Activated CD8-positive, alpha-beta memory T cell treated with anti-CD3 and anti-CD28 coated beads, Interleukin-2, amount 50 U/mL, for 24 hours (primary cell): ENCODE measurements around the gene TBCD.
"Not testable (repeated sequence)": the region's sequence is repeated elsewhere in the genome, so short reads cannot be mapped to it uniquely, and the experiment has no call there.

Experiments used
- DNase-seq: peaks from one replicate; pipeline ENCODE4 v3.0.0-alpha.2; 2020; ENCODE audit errors: extremely low read depth

TBCD gene

GRCh38 chr17:82938873-82939620 lies 187.2 kb downstream of the TBCD start:
- DNase-seq, result no peak

- no peak for DNase-seq
These were observed 187.8 kb downstream of the TBCD start for GRCh38 chr17:82939621-82940135.

- DNase-seq, result no peak
These were observed 188.6 kb downstream of the TBCD start for GRCh38 chr17:82940226-82941020.

GRCh38 chr17:82941021-82942001 lies 189.4 kb downstream of the TBCD start:
- no peak for DNase-seq

- DNase-seq, result no peak
These were observed 190.6 kb downstream of the TBCD start for GRCh38 chr17:82942166-82943130.

GRCh38 chr17:82943339-82943738 lies 191.5 kb downstream of the TBCD start:
- DNase-seq, result no peak

GRCh38 chr17:82943751-82944150 lies 191.9 kb downstream of the TBCD start:
- no peak for DNase-seq

GRCh38 chr17:82944990-82945389 lies 193.1 kb downstream of the TBCD start:
- DNase-seq, result no peak

GRCh38 chr17:82946081-82946480 lies 194.2 kb downstream of the TBCD start:
- no peak for DNase-seq

GRCh38 chr17:82947051-82947991 lies 195.5 kb downstream of the TBCD start:
- DNase-seq, result no peak

- no peak for DNase-seq
These were observed 196.2 kb downstream of the TBCD start for GRCh38 chr17:82948081-82948511.

GRCh38 chr17:82948957-82949356 lies 197.1 kb downstream of the TBCD start:
- DNase-seq, result no peak

- DNase-seq, result no peak
These were observed 197.5 kb downstream of the TBCD start for GRCh38 chr17:82949361-82949760.

GRCh38 chr17:82949984-82950383 lies 198.1 kb downstream of the TBCD start:
- no peak for DNase-seq

- no peak for DNase-seq
These were observed 198.7 kb downstream of the TBCD start for GRCh38 chr17:82950525-82951102.

GRCh38 chr17:82952019-82952418 lies 200.2 kb downstream of the TBCD start:
- no peak for DNase-seq

- not testable (repeated sequence) for DNase-seq
These were observed 203.2 kb downstream of the TBCD start for GRCh38 chr17:82955106-82955505.

GRCh38 chr17:82955627-82956026 lies 203.8 kb downstream of the TBCD start:
- not testable (repeated sequence) for DNase-seq

- no peak for DNase-seq
These were observed 204.4 kb downstream of the TBCD start for GRCh38 chr17:82956146-82956725.
